KMS-11 (cell line): Measurements from ENCODE around the gene CEP120.
"Not testable (repeated sequence)": the region's sequence is repeated elsewhere in the genome, so short reads cannot be mapped to it uniquely, and the experiment has no call there.

Experiments
- H2AFZ ChIP-seq: fragments of 200-600 bp; sonication (generic); 2 replicates; pipeline ENCODE4 v1.6.1; 2016; ENCODE audit warnings: antibody characterized with exemption, mixed run types, low read depth
- H3K27ac ChIP-seq: fragments of 200-600 bp; sonication (generic); 2 replicates; pipeline ENCODE4 v1.6.1; 2016; ENCODE audit warnings: mild to moderate bottlenecking, mixed run types
- H3K27me3 ChIP-seq: fragments of 200-600 bp; sonication (generic); 2 replicates; pipeline ENCODE4 v1.6.1; 2017; ENCODE audit warnings: mild to moderate bottlenecking, low read depth, mixed run types, moderate library complexity; ENCODE audit not compliant: insufficient read depth
- H3K36me3 ChIP-seq: fragments of 200-600 bp; sonication (generic); 2 replicates; pipeline ENCODE4 v1.6.1; 2017; ENCODE audit warnings: mild to moderate bottlenecking, mixed run types; ENCODE audit not compliant: insufficient read depth
- H3K4me1 ChIP-seq: fragments of 200-600 bp; sonication (generic); 2 replicates; pipeline ENCODE4 v1.6.1; 2016; ENCODE audit warnings: mild to moderate bottlenecking, low read depth, mixed run types; ENCODE audit not compliant: poor library complexity, severe bottlenecking
- H3K4me2 ChIP-seq: fragments of 200-600 bp; sonication (generic); 2 replicates; pipeline ENCODE4 v1.7.0; 2016; ENCODE audit warnings: mild to moderate bottlenecking, mixed run types
- H3K4me3 ChIP-seq: fragments of 200-600 bp; sonication (generic); IDR thresholded peaks from 2 replicates; pipeline ENCODE4 v1.6.1; 2017; ENCODE audit warnings: low read depth, low read length, mixed read lengths; ENCODE audit not compliant: insufficient read depth
- H3K79me2 ChIP-seq: fragments of 200-600 bp; sonication (generic); 2 replicates; pipeline ENCODE4 v1.6.1; 2016; ENCODE audit warnings: low read depth, mixed run types; ENCODE audit not compliant: insufficient read depth
- H3K9ac ChIP-seq: fragments of 200-600 bp; sonication (generic); 2 replicates; pipeline ENCODE4 v1.6.1; 2016; ENCODE audit warnings: mild to moderate bottlenecking, mixed run types
- H4K20me1 ChIP-seq: fragments of 200-600 bp; sonication (generic); 2 replicates; pipeline ENCODE4 v1.6.1; 2016; ENCODE audit warnings: mild to moderate bottlenecking, mixed run types; ENCODE audit not compliant: insufficient read depth
- CTCF ChIP-seq: fragments of 200-600 bp; sonication (generic); conservative IDR thresholded peaks from 2 replicates; pipeline ENCODE4 v1.6.1; 2017; ENCODE audit warnings: low read depth, mild to moderate bottlenecking, antibody characterized with exemption, low read length, moderate library complexity, mixed read lengths

Gene CEP120

GRCh38 chr5:123460296-123460729, 37.1 kb upstream of the CEP120 start:
- Histone ChIP-seq H3K79me2 (no peaks in the 10 kb centered on the region), H3K4me2 (no peak overlapping the region), H3K9ac (no peak overlapping the region), H3K4me1 (peaks cover 17% of the 10 kb centered on the region), H3K4me3 (no peak overlapping the region), H2AFZ (no peak overlapping the region), H3K27ac (no peak overlapping the region), H4K20me1 (no peaks in the 10 kb centered on the region), H3K36me3 (no peaks in the 10 kb centered on the region), H3K27me3 (no peaks in the 10 kb centered on the region)
- TF ChIP-seq CTCF, result no peak

DNA sequence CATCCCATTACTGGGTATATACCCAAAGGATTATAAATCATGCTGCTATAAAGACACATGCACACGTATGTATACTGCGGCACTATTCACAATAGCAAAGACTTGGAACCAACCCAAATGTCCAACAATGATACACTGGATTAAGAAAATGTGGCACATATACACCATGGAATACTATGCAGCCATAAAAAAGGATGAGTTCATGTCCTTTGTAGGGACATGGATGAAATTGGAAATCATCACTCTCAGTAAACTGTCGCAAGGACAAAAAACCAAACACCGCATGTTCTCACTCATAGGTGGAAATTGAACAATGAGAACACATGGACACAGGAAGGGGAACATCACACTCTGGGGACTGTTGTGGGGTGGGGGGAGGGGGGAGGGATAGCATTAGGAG, 35.8 kb upstream of the CEP120 start:
- not testable (repeated sequence) for H4K20me1 ChIP-seq, H3K4me3 ChIP-seq, H3K9ac ChIP-seq, H3K36me3 ChIP-seq, H3K79me2 ChIP-seq, H2AFZ ChIP-seq, H3K4me2 ChIP-seq, H3K27ac ChIP-seq, H3K27me3 ChIP-seq
- H3K4me1 ChIP-seq, result peaks cover 30% of the 10 kb centered on the region

DNA sequence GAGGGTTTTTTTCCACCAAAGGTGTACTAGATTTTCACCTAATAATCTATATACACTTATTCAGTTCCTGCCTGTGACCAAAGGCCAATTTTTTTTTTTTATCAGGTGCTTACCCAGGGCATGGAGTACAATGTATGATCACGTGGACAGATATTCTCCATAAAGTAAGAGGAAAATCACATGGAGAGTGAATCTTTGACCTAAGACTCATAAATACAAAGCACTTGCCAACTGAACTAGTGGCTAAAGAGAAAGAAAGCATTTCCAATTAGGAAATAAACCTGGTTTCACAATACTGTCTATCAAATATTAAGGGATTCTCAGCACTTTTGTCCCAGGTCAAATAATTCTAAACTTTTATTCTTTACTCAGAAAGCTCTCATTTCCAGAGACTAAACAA, 33.0 kb upstream of the CEP120 start:
- Histone ChIP-seq H3K27ac (peak overlapping the region; percentile 81), H4K20me1 (no peaks in the 10 kb centered on the region), H3K4me1 (peaks cover 51% of the 10 kb centered on the region), H3K4me2 (peak overlapping the region; percentile 98), H3K79me2 (no peaks in the 10 kb centered on the region), H2AFZ (peak overlapping the region; percentile 46; the same call in 1 of the 2 replicates), H3K4me3 (no peak overlapping the region), H3K9ac (peak overlapping the region; percentile 53), H3K36me3 (no peaks in the 10 kb centered on the region), H3K27me3 (no peaks in the 10 kb centered on the region)
- TF ChIP-seq CTCF, result no peak

DNA sequence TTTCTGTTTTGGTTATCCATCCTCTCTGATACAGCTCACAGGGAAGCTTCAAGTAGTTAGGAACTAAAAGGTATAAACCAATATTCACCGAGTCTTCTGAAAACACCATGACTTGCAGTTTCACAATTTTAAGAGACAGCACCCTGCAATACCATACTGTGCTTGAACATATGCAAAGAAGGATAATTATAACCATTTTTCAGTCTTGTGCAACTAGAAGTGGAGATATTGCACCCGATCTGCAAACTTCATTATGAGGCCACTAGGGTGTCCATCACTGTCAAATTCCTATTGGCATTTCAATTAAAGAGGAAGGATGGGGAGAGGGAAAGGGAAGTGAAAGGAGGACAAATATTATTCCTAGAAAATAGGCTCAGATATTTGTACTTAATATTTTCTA, 32.4 kb upstream of the CEP120 start:
- peak overlapping the region; percentile 53 for H3K9ac ChIP-seq

More for the DNA sequence above, 32.4 kb upstream of the CEP120 start:
- Histone ChIP-seq H3K4me1 (peaks cover 57% of the 10 kb centered on the region), H3K4me2 (peak overlapping the region; percentile 98), H2AFZ (peak overlapping the region; percentile 46), H3K27ac (peak overlapping the region; percentile 81), H3K36me3 (no peaks in the 10 kb centered on the region), H4K20me1 (no peaks in the 10 kb centered on the region), H3K4me3 (no peak overlapping the region), H3K79me2 (no peaks in the 10 kb centered on the region), H3K27me3 (no peaks in the 10 kb centered on the region)
- no peak; the same call in 1 of the 2 replicates for TF ChIP-seq CTCF
